Eye (tissue), 1 donor: ENCODE data around the gene MARCKS.
A peak's percentile ranks its signal among the peaks of the same experiment; 100 is the strongest.
"Not testable (repeated sequence)": the region's sequence is repeated elsewhere in the genome, so short reads cannot be mapped to it uniquely, and the experiment has no call there.

Source experiments
- DNase-seq: peaks from one replicate; pipeline ENCODE4 v3.0.0-alpha.2; 2015

MARCKS gene

GRCh38 chr6:113888493-113888892 lies 31.3 kb downstream of the MARCKS start:
- DNase-seq, result no peak

GRCh38 chr6:113888956-113889630 lies 31.9 kb downstream of the MARCKS start:
- no peak for DNase-seq

- DNase-seq, result no peak
Measured at GRCh38 chr6:113893451-113893850, 36.3 kb downstream of the MARCKS start.

- DNase-seq, result no peak
Measured at GRCh38 chr6:113893866-113894265, 36.7 kb downstream of the MARCKS start.

GRCh38 chr6:113894712-113895674 lies 37.8 kb downstream of the MARCKS start:
- no peak for DNase-seq

- DNase-seq, result no peak
Measured at GRCh38 chr6:113901482-113901881, 44.3 kb downstream of the MARCKS start.

- DNase-seq, result peak; percentile 73
Measured at GRCh38 chr6:113903666-113904330, 46.7 kb downstream of the MARCKS start.

- no peak for DNase-seq
Measured at GRCh38 chr6:113907102-113907815, 50.1 kb downstream of the MARCKS start.

GRCh38 chr6:113908801-113909200 lies 51.7 kb downstream of the MARCKS start:
- no peak for DNase-seq

GRCh38 chr6:113909224-113909856 lies 52.2 kb downstream of the MARCKS start:
- DNase-seq, result peak; percentile 95

- not testable (repeated sequence) for DNase-seq
Measured at GRCh38 chr6:113910285-113910684, 53.1 kb downstream of the MARCKS start.
